HG03457 (cell line): ENCODE measurements around the gene ZNF446.

Source experiments
- ATAC-seq: cut with Tn5 transposase; IDR thresholded peaks from one replicate; pipeline ENCODE4 v1.9.1; 2021; ENCODE audit warnings: moderate number of reproducible peaks; ENCODE audit not compliant: unreplicated experiment

The ZNF446 gene

DNA sequence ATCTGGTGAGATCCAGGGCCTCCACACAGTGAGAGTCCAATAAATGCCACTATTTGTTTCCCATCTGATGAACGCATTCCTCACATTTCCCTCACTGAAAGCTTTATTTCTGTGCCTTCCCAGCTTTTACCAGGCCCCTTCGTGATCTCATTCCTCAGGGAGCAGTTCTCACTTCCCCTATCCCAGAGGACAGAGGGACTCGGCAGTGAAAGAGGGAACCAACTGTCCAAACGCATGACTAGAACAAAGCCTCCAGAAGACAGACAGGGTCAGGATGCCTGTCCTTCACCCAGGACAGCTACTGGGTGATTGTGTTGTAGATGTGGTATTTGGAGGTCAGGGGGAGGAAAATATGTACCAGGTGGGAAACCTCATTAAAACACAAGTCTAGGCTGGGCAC is 45.5 kb downstream of the ZNF446 start:
- ATAC-seq = no peak

DNA sequence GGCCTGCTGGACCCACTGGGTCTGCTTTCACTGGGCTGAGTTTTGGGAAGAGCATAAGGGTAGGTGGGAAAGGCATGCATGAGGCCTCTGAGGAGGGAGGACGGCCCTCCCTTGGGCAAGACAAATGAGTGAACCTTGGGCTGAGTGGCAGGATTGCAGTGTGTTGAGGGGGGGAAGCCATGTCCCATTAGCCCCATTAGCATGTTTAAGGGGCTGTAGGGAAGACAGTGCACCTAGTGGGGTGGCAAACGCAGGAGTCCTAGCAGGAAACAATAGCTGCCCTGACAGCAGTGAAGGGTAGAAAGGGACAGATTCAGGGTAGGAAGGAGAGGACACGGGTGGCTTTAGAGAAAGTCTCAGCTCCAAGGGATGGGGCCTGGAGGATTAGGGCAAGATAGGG is 46.6 kb downstream of the ZNF446 start:
- no peak for ATAC-seq

DNA sequence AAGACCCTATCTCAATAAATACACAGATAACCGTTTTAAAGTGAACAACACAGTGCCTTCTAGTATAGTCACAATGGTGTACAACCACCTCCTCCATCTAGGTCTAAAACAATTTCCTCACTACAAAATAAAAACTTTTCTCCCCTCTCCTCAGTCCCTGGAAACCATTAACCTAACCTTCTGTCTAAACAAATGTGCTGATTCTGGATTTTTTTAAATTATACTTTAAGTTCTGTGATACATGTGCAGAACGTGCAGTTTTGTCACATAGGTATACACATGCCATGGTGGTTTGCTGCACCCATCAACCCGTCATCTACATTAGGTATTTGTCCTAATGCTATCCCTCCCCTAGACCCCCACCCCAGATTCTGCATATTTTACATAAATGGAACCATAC is 53.3 kb downstream of the ZNF446 start:
- no peak for ATAC-seq
